Uterus (tissue), 2 donors: Measurements from ENCODE around the gene BCOR.

Experiments used
- CTCF ChIP-seq, 4 experiments: fragments of 200-600 bp in 2 of 4; fragments of 450-650 bp in 2 of 4; sonication (generic) in 2 of 4; IDR thresholded peaks; one replicate each; pipeline ENCODE4 v1.5.1; 2016 to 2019; ENCODE audit warnings: antibody characterized with exemption in 4 of 4, mild to moderate bottlenecking in 2 of 4, moderate library complexity in 1 of 4
- POLR2A ChIP-seq, 2 donors: fragments of 450-650 bp; IDR thresholded peaks; one replicate each; pipeline ENCODE4 v1.6.1; 2016; ENCODE audit warnings: antibody characterized with exemption in 2 of 2, mild to moderate bottlenecking in 1 of 2, moderate library complexity in 1 of 2

- TF ChIP-seq CTCF (IDR thresholded peaks at IDR 0.05): no peak
- no peak for TF ChIP-seq POLR2A (IDR thresholded peaks at IDR 0.05)
Observed at GRCh38 chrX:40083979-40084359, 13.8 kb downstream of the BCOR start.
